HG02884 (cell line): ENCODE results near the gene MT1X.

Experiments
- ATAC-seq: cut with Tn5 transposase; IDR thresholded peaks from one replicate; pipeline ENCODE4 v1.9.1; 2021; ENCODE audit warnings: mild to moderate bottlenecking, moderate library complexity; ENCODE audit not compliant: unreplicated experiment

Gene MT1X

GRCh38 chr16:56675685-56676210 is 6.5 kb upstream of the MT1X start:
- ATAC-seq = no peak

DNA sequence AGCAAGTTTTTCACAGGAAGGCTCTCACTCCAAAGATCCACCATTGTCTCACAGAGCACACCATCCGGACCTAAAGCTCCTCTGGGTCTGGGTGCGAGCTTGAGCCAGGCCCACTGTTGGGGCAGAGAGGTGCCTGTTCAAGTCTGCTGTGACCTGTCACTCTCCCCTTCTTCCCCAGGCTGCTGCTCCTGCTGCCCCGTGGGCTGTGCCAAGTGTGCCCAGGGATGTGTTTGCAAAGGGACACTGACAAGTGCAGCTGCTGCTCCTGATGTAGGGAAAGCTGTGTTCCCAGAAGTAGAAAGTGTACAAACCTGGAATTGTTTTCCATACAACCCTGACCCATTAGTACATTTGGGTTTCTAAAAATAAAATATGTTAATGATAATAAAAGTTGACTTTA is 4.8 kb upstream of the MT1X start:
- ATAC-seq = no peak

DNA sequence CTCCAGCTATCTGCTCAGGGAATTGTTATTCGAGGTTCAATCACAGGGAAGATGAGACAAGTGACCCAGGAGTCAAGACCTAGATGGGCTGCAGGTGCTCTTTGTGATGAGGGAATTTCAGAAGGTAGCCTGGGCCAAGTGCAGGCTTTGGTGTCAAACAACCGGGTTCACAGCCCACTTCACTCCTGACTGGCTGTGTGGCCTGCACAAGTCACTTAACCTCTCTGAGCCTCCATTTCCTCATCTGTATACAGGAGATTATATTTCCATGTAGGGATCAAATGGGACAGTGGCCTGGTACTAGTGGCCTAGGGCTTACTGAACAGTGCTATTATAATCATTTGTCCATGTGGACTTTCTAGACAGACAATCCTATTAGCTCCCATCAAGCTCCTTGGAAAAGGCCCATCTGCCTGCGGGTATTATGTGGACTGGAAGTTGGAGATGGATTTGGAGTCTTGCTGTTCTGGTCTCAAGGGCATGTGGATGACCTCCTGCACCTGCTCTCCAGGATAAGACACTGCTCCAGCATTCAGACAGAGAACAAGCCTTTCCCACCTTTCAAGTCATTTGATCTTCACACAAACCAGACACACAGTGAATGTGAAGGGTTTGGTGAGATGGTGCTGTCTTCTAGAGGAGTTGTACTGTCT is 3.1 kb upstream of the MT1X start:
- ATAC-seq = no peak

- no peak for ATAC-seq
Observed at GRCh38 chr16:56679818-56680217, 2.5 kb upstream of the MT1X start.

DNA sequence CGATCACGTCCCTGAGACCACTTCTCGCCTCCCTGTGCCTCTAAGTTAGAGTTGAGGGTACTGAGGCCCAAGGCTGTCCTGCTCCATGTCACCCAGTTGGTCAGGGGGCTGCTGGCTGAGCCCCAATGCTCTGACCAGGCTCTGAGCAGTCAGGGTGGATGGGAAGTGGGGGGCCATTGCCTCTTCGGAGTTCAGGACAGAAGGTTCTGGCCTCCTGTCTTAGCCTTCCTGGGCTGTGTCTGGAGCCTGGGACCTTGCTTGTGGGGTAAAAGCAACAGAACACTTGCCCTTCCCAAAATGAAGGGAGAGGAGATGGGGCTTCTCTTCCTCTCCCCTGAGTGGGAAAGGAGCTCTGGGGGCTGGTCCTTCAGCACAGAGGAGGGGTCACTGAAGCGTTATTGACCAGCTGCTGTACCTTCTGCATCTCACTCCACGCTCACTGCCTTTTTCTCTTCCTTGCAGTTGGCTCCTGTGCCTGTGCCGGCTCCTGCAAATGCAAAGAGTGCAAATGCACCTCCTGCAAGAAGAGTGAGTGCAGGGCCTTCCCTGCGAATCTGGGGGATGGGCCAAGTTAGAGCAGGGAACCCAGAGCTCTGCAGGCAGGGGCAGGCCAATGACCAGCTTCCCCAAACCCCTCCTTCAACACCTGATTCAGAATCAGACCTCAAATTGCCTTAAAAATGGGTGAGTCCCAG is 580 bp downstream of the MT1X start:
- no peak for ATAC-seq

DNA sequence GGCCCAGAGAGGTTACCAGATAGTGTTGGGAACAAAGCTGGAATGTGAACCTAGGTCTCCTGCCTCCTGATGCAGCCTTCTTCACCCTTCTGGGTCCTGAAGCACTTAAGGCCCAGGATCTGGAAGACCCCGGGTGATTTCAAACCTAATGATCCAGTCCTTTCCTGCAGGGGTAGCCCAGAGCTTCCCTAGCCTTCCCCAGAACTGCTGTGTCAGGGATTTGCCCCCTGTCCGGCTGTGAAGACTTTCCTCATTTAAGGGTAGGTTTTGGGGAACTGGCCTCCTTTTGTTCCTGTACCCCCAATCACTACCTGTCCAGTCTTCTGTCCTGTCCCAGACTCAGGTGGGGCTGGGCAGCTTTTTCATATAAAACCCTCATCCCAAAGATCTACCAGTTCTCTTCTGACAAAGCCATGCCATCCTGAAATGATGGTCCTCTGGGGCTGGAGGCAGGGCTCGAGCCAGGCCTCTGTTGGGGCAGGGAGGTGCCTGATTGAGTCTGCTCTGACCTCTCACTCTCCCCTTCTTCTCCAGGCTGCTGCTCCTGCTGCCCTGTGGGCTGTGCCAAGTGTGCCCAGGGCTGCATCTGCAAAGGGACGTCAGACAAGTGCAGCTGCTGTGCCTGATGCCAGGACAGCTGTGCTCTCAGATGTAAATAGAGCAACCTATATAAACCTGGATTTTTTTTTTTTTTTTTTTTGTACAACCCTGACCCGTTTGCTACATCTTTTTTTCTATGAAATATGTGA is 1.3 kb downstream of the MT1X start:
- ATAC-seq = no peak

DNA sequence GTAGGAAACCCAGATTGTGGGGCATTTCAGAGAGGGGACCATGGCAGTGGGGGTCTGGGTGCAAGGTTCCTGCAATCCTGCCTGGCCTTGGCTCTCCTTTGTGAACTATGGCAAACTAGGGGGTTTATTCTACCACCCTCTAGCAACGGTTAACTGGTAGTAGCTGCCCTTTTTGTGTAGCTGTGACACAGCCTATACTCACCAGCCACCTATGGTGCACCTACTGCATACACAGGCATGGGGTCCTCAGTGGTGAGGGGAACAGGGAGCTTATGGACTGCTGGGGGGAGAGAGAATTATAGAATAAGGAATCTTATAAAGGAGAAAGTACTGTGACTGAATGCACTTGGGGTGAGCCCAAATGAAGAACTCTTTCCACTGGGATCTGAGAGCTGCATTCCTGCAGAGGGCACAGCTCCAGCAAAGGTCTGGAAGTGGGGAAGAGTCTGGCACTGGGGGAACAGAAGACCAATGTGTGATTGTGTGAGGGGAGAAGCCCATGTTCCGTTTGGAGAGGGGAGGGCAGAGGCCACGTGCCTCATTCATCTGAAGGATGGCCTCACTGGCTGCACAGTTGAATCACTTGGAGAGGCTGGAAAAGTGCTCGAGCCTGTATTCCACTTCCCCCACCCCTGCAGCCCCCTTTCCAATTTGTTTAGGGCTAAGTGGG is 2.1 kb downstream of the MT1X start:
- no peak for ATAC-seq

DNA sequence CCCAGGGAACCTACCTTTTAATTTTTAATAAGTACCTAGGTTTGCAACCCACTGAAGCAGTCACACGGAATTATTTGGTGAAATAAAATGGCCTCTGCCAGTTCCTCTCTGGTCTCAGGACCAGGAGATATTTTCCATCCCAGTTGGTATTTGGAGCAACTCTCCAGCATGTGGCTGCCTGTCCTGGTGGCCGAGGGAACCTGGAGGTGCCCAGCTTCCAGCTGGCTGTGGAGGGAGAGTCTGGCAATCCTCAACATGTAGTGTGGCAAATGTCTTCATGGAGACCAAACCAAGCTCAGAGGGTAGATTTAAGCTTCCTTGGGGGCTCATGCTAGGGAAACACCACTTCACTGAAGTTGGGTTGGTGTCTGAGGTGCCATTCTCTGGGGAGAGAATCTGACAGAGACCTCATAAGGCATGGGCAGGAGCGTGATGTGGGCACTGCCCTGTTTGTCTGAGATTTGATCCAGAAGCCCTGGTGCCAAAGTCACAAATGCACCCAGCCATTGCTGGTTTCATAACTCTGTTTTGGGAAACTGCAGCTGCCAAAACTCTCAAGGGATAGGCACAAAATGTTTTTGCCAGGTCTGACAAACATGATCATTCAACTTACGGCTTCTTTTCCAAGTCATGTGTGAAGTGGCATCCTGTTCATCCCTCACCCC is 2.8 kb downstream of the MT1X start:
- ATAC-seq = no peak

DNA sequence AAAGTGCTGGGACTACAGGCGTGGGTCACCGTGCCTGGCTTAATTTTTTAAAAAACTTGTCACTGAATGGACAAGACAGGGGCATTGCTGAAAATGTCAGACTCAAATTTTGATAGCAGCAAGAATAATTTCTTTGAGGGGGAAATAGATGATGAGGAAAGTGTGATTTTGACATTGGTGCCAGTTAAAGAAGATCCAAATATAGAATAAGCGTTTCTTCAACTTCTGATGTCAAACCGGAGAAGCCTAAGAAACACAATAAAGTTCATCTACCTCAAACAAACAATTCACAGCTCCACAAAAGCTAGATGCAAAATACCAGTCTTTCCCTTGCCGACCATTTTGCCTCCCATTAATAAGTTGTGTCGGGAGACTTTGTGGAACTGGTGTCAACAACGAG is 4.5 kb downstream of the MT1X start:
- no peak for ATAC-seq

GRCh38 chr16:56688762-56689161 is 6.5 kb downstream of the MT1X start:
- ATAC-seq = no peak

GRCh38 chr16:56689171-56689570 is 6.9 kb downstream of the MT1X start:
- ATAC-seq = no peak

- ATAC-seq = no peak
Observed at GRCh38 chr16:56690420-56691122, 8.3 kb downstream of the MT1X start.

DNA sequence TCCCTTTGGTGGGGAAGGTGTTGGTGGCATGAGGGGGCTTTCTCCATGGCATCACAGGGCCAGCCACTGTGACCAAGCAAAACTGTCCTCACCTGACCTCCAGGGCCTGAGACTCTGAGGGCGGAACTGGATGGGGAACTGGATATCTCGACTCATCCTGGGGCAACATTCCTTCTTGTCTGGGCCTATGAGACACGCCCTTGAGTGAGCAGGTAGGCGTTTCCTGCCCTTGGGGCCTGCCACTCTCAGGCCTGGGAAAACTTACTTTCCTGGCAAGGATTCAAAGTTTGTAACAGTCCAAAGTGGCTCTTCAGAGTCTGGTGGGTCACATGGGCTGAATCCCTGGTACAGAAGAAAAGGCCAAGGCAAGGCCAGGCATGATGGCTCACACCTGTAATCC is 9.6 kb downstream of the MT1X start:
- no peak for ATAC-seq

DNA sequence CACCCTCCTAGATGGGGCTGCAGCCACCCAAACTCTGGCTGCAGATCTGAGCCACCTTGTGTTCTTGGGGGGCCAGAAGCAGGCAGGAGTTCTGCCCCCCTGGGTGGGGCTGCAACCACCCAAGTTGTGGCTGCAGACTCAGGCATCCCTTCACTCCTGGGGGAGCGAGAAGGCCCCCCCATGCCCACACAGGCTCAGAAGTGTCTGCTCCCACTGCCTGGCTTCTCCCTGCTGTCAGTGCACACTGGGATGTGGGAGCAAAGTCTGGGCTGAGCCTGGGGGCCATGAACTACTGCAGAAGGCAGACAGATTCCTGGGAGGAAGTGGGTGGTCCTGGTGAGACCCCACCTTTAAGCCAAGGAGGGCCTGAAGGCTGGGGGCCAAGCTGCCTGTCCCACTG is 13.0 kb downstream of the MT1X start:
- ATAC-seq = no peak

- no peak for ATAC-seq
Observed at GRCh38 chr16:56697456-56698155, 15.3 kb downstream of the MT1X start.

DNA sequence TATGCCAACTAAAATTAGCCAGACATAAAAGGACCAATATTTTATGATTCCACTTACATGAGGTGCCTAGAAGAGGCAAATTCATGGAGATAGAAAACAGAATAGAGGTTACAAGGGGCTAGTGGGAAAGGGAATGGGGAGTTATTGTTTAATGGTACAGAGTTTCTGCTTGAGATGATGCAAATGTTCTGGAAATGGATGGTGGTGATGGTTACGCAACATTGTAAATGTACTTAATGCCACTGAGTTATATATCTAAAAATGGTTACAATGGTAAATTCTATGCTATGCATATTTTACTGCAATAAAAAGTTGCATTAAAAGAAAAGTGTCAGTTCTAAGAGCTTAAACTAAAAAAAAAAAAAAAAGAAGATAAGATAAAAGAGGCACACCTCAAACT is 17.9 kb downstream of the MT1X start:
- no peak for ATAC-seq

DNA sequence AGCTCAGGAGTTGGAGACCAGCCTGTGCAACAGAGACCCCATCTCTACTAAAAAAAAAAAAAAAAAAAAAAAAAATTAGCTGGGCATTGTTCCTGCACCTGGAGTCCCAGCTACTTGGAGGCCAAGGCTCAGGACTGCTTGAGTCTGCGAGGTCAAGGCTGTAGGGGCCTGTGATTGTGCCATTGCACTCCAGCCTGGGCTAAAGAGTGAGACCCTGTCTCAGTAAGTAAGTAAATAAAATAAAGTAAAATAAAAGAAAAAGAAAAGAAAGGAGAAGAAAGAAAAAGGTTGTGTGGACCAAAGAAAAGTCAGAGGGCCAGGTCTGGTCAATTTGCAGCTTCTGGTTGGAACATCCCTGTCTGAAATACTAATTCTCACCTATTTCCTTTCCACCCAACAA is 18.4 kb downstream of the MT1X start:
- ATAC-seq = no peak

DNA sequence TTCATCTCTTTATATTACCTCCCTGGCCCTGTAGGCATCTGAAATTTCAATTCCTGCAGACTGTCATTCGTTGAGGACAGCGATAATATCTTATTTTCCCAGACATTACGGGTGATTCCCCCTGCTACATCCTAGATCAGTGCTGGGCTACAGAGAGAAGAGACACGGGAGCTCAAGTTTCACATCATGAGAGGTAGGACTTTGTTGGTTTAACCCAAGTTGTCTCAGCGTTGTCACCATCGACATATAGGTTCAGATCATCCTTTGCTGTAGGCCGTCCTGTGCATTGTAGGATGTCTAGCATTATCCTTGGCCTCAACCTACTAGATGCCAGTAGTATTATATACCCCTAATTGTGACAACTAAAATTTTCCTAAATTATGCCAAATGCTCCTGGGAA is 19.3 kb downstream of the MT1X start:
- no peak for ATAC-seq

DNA sequence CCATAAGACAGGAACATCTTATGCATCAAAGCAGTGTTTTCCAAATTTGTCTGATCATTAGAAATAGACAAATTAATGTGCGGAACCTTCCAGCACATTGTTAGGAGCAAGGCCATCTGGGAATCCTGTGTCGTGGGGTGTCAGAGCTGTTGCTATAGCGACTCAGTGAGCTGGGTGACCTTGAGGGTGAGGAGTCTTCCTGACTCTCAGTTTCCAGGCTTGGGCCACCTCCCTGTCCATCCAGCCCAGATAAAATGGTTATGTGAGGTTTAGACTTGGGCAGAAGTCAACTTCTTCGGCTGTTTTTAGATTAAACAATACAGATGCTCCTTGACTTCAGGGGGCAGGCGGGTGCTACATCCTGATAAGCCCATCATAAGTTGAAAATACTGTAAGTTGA is 20.6 kb downstream of the MT1X start:
- ATAC-seq = no peak
